IMR-90 (cell line): ENCODE measurements around the gene MS4A6E. TPM values are rescaled to one million over a fixed set of nuclear protein-coding genes. Genes with fewer than 3 reads are reported as not detected.
"Not testable (repeated sequence)": the region's sequence is repeated elsewhere in the genome, so short reads cannot be mapped to it uniquely, and the experiment has no call there.

Source experiments
- ATAC-seq: fragments of 200-7000 bp; cut with Tn5 transposase; 2 replicates; pipeline ENCODE4 v1.9.1; 2020; ENCODE audit warnings: low read depth, mild to moderate bottlenecking, moderate library complexity
- BruUV-seq: library from RNA; stranded (reverse); fragments of 400-500 nt; replicated peaks from 2 replicates; lab custom pipeline; 2021; lab: Mats Ljungman, UMichigan
- CTCF ChIA-PET: fragments of 300-600 bp; formaldehyde crosslinking; extraction: SDS; loops from one replicate; lab custom pipeline; 2021; ENCODE audit warnings: antibody characterized with exemption; lab: Yijun Ruan, JAX
- POLR2A ChIA-PET: fragments of 300-600 bp; sonication (Branson Sonifier 250); formaldehyde crosslinking; loops from one replicate; lab custom pipeline; 2022; ENCODE audit warnings: antibody characterized with exemption; ENCODE audit not compliant: unreplicated experiment; lab: Charles Lee
- DNase-seq: peaks from one replicate; pipeline ENCODE4 v3.0.0; 2013
- H2AFZ ChIP-seq: replicated peaks from 2 replicates; pipeline ENCODE3; 2013; ENCODE audit warnings: low read length, mild to moderate bottlenecking; ENCODE audit not compliant: poor library complexity
- H2AK5ac ChIP-seq: 2 replicates; pipeline ENCODE4 v1.6.1; 2013; ENCODE audit warnings: low read depth, low read length, inconsistent platforms
- H2AK9ac ChIP-seq: replicated peaks from 2 replicates; pipeline ENCODE3; 2013; ENCODE audit warnings: mild to moderate bottlenecking, low read depth, low read length, moderate library complexity; ENCODE audit not compliant: poor library complexity
- H2BK120ac ChIP-seq: 2 replicates; pipeline ENCODE4 v1.6.1; 2013; ENCODE audit warnings: low read depth, low read length, inconsistent platforms
- H2BK15ac ChIP-seq: 3 replicates; pipeline ENCODE4 v1.6.1; 2013; ENCODE audit warnings: low read depth, low read length, inconsistent platforms
- H2BK20ac ChIP-seq: 2 replicates; pipeline ENCODE4 v1.6.1; 2013; ENCODE audit warnings: low read depth, mild to moderate bottlenecking, inconsistent platforms, low read length, moderate library complexity
- H2BK5ac ChIP-seq: 2 replicates; pipeline ENCODE4 v1.6.1; 2013; ENCODE audit warnings: mild to moderate bottlenecking, low read depth, low read length, inconsistent platforms; ENCODE audit not compliant: poor library complexity, severe bottlenecking
- H3K14ac ChIP-seq: replicated peaks from 2 replicates; pipeline ENCODE4 v1.6.1; 2013; ENCODE audit warnings: low read depth, low read length, inconsistent platforms
- H3K18ac ChIP-seq: 2 replicates; pipeline ENCODE4 v1.6.1; 2013; ENCODE audit warnings: low read depth, low read length, control low read depth
- H3K23ac ChIP-seq: 2 replicates; pipeline ENCODE4 v1.6.1; 2013; ENCODE audit warnings: low read depth, low read length, inconsistent platforms
- H3K27ac ChIP-seq: 2 replicates; pipeline ENCODE4 v1.5.1; 2013; ENCODE audit warnings: mild to moderate bottlenecking, control low read depth, low read length; ENCODE audit not compliant: insufficient read depth
- H3K27me3 ChIP-seq: 2 replicates; pipeline ENCODE4 v1.6.1; 2013; ENCODE audit warnings: low read length; ENCODE audit not compliant: control insufficient read depth, insufficient read depth
- H3K36me3 ChIP-seq: 2 replicates; pipeline ENCODE4 v1.6.1; 2013; ENCODE audit warnings: low read length, mixed read lengths; ENCODE audit not compliant: control insufficient read depth, insufficient read depth
- H3K4ac ChIP-seq: 2 replicates; pipeline ENCODE4 v1.6.1; 2013; ENCODE audit warnings: low read depth, low read length, inconsistent platforms
- H3K4me1 ChIP-seq: 2 replicates; pipeline ENCODE4 v1.6.1; 2013; ENCODE audit warnings: low read length, mixed read lengths; ENCODE audit not compliant: control insufficient read depth, insufficient read depth
- H3K4me2 ChIP-seq: 2 replicates; pipeline ENCODE4 v1.6.1; 2013; ENCODE audit warnings: low read depth, mild to moderate bottlenecking, control low read depth, low read length, moderate library complexity
- H3K4me3 ChIP-seq: 2 replicates; pipeline ENCODE4 v1.5.1; 2013; ENCODE audit warnings: low read depth, mild to moderate bottlenecking, control low read depth, low read length, moderate library complexity; ENCODE audit not compliant: insufficient read depth
- H3K56ac ChIP-seq: 2 replicates; pipeline ENCODE4 v1.6.1; 2013; ENCODE audit warnings: low read length, inconsistent platforms; ENCODE audit not compliant: insufficient read depth; ENCODE audit errors: extremely low read depth
- H3K79me1 ChIP-seq, 2 experiments: 2 replicates each; pipeline ENCODE4 v1.6.1; 2013; ENCODE audit warnings: low read length in 2 of 2, inconsistent platforms in 1 of 2, low read depth in 1 of 2
- H3K9ac ChIP-seq: 2 replicates; pipeline ENCODE4 v1.6.1; 2013; ENCODE audit warnings: low read depth, low read length, control low read depth
- H3K9me1 ChIP-seq: 2 replicates; pipeline ENCODE4 v1.6.1; 2013; ENCODE audit warnings: low read length, inconsistent platforms; ENCODE audit not compliant: insufficient read depth
- H3K9me3 ChIP-seq: 2 replicates; pipeline ENCODE4 v1.6.1; 2013; ENCODE audit warnings: low read length; ENCODE audit not compliant: control insufficient read depth, insufficient read depth
- H4K20me1 ChIP-seq: 2 replicates; pipeline ENCODE4 v1.6.1; 2013; ENCODE audit warnings: low read length, inconsistent platforms; ENCODE audit not compliant: insufficient read depth
- H4K5ac ChIP-seq: 2 replicates; pipeline ENCODE4 v1.6.1; 2013; ENCODE audit warnings: mild to moderate bottlenecking, low read depth, low read length, control low read depth
- H4K8ac ChIP-seq, 2 experiments: 2 replicates each; pipeline ENCODE4 v1.6.1; 2013; ENCODE audit warnings: low read depth in 2 of 2, low read length in 2 of 2, control low read depth in 1 of 2, inconsistent platforms in 1 of 2
- H4K91ac ChIP-seq: 2 replicates; pipeline ENCODE4 v1.6.1; 2013; ENCODE audit warnings: low read depth, low read length, inconsistent platforms; ENCODE audit not compliant: insufficient read depth
- MAFK ChIP-seq: IDR thresholded peaks from 2 replicates; pipeline ENCODE4 v1.6.1; 2012; ENCODE audit warnings: low read depth, low read length, improper control_type of control experiment
- WGBS, 2 experiments: methylation state at CpG; one replicate each; pipeline versions ENCODE4 v1.1.5 to v1.1.7; 2013; ENCODE audit warnings: missing lambda C conversion rate in 2 of 2; ENCODE audit not compliant: insufficient read length in 1 of 2; ENCODE audit errors: extremely low coverage in 2 of 2; 5-methylcytosine and 5-hydroxymethylcytosine counted together
- dilution Hi-C: fragments of 300-500 bp; cut with HindIII; formaldehyde crosslinking; loops from one replicate; pipeline ENCODE4 v1.14.3; 2018; ENCODE audit warnings: low sequenced_read_pairs; ENCODE audit not compliant: unreplicated experiment
- in situ Hi-C: fragments of 300-500 bp; cut with MboI; formaldehyde crosslinking; loops from 3 replicates; pipeline ENCODE4 v1.14.3; 2019; ENCODE audit warnings: low sequenced_read_pairs, inconsistent platforms, mixed read lengths
- intact Hi-C: fragments of 100-400 bp; cut with micrococcal nuclease; formaldehyde crosslinking; loops from 2 replicates; pipeline ENCODE4 v1.10.0; 2022
- polyA plus RNA-seq, 3 experiments: library from polyadenylated mRNA; depleted of rRNA; stranded (reverse); fragments of >200 nt; gene quantifications; 2 replicates each; pipeline ENCODE4 v1.2.3, GENCODE V29; 2012; ENCODE audit warnings: low replicate concordance in 1 of 3
- total RNA-seq: library from RNA; depleted of rRNA; stranded (reverse); fragments of >200 nt; gene quantifications from 2 replicates; pipeline ENCODE4 v1.2.3, GENCODE V29; 2012

The MS4A6E gene
- total and polyA plus RNA-seq, 2 of the 4 experiments (the other 2 are of a cell fraction): not detected

- H2AK5ac ChIP-seq, H3K9me3 ChIP-seq, H2BK15ac ChIP-seq, in situ Hi-C loops, H3K56ac ChIP-seq, H2BK120ac ChIP-seq, DNase-seq, H2AFZ ChIP-seq, ATAC-seq, H3K27ac ChIP-seq, H4K20me1 ChIP-seq, H3K4me2 ChIP-seq, H2AK9ac ChIP-seq, H3K4ac ChIP-seq, H4K8ac ChIP-seq, dilution Hi-C loops, H3K23ac ChIP-seq, H2BK5ac ChIP-seq, H3K14ac ChIP-seq, H3K27me3 ChIP-seq, BruUV-seq, H3K4me1 ChIP-seq, H4K5ac ChIP-seq, H4K91ac ChIP-seq, H3K9ac ChIP-seq, H3K4me3 ChIP-seq, H3K36me3 ChIP-seq, H3K9me1 ChIP-seq, H3K79me1 ChIP-seq, H2BK20ac ChIP-seq, POLR2A ChIA-PET, intact Hi-C loops, H3K18ac ChIP-seq: not testable (repeated sequence)
- no CpG with 5 or more reads among the region's 6 CpGs for WGBS, 2 experiments
- CTCF ChIA-PET: interaction anchor here (0.6 kb wide), 1 partner anchor 42 kb away, joined by 3 read pairs; no protein-coding TSS in a partner anchor
- 0 out of 2 replicates have a peak, but pooled peaks have one; percentile 22 for TF ChIP-seq MAFK
Measured at GRCh38 chr11:60301884-60302283, 25.2 kb upstream of the MS4A6E start.
